RKO (cell line): Measurements from ENCODE around the gene CCSER1.
A peak's percentile ranks its signal among the peaks of the same experiment; 100 is the strongest.
"Not testable (repeated sequence)": the region's sequence is repeated elsewhere in the genome, so short reads cannot be mapped to it uniquely, and the experiment has no call there.

Experiments used
- DNase-seq: peaks from one replicate; pipeline ENCODE4 v3.0.0-alpha.2; 2016; ENCODE audit warnings: low spot score

CCSER1 gene

DNA sequence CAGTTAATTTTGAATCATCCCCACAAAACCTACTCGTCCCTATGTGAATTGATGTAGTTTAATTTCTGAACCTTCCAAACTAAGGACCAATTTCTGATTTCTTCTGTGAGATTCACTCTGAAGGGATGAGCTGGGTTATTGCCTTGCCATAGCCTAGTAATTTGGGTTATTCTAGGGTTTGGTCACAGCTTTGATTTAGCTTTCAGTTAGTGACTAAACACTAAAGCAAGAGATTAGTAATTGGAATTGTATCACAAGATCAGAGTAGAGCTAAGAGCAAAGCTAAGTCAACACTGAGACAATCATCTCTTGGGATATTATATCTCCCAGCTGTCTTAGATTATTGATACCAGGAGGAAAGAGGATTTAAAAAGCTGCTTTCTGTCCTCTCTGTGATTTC lies 588.0 kb downstream of the CCSER1 start:
- DNase-seq = no peak

DNA sequence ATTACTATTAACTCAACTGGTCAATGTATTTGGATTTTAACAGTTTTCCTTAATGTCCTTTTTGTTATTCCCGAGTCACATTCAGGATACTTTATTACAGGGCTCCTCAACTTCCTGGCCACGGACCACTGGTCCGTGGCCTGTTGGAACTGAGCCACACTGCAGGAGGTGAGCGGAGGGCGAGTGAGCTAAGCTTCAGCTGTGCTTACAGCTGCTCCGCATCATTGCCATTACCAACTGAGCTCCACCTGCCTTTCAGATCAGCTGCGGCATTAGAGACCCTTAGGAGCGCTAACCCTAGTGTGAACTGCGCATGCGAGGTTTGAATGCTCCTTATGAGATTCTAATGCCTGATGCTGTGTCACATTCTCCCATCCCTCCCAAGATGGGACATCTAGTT lies 591.7 kb downstream of the CCSER1 start:
- no peak for DNase-seq

DNA sequence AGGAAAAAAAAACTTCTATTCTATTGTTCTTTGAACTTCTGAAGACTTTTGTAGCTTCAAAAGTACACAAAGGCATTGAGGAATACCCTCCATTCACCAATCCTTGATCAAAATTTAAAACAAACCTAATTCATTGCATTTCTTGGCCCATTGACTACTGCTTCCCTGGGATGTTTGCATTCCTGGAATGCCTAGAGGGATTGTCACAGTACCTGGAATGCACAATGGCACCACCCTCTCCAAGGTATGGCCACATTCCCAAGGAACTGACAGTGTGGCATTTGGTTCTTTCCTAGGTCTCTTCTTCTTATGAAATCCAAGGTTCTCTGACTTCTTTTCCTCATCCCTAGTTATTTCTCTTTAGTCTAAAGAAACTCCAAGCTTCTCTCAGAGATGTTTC lies 600.7 kb downstream of the CCSER1 start:
- DNase-seq = no peak

DNA sequence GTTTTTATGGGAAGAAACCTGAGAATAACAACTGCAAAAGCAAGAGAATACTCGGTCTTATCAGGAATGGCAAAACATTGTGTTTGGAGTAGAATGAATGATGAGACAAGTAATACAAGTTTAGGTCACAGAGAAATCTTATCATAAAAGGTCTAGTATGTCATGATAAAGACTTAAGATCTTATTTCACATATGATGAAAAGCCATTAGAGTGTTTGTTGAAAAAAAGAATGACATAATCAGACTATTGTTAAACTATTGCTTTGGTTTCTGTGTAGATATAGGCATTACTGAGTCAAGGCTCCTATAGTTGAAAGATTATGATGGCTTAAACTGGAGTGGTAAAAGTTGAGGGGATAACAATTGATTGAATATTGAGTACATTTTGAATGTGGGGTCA lies 603.6 kb downstream of the CCSER1 start:
- DNase-seq = no peak

DNA sequence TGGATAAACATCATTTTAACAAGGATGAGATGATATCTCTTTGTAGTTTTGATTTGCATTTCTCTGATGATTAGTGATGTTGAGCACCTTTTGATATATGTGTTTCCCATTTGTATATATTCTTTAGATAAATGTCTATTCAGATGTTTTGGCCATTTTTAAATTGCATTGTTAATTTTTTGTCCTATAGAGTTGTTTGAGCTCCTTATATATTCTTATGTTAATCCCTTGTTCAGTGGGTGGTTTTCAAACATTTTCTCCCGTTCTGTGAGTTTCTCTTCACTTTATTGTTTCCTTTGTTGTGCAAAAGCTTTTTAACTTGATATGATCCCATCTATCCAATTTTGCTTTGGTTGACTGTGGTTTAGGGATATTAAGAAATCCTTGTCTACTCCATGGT lies 606.0 kb downstream of the CCSER1 start:
- no peak for DNase-seq

DNA sequence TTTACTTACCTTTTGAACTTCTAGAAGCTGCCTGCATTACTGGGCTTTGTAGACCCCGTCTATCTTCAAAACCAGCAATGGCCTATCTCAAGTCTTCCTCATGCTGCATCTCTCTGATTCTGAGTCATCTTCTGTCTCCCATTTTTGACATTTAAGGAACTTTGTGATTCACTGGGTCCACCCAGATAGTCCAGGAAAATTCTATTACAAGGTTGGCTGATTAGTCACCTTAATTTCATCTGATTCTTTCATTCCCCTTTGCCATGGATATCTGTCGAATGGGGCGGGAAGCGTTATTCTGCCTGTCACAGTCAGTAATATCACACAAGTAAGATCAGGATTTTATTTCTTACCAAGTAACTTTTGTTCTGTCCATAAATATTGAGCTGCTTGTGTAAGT lies 618.0 kb downstream of the CCSER1 start:
- peak; percentile 7 for DNase-seq

DNA sequence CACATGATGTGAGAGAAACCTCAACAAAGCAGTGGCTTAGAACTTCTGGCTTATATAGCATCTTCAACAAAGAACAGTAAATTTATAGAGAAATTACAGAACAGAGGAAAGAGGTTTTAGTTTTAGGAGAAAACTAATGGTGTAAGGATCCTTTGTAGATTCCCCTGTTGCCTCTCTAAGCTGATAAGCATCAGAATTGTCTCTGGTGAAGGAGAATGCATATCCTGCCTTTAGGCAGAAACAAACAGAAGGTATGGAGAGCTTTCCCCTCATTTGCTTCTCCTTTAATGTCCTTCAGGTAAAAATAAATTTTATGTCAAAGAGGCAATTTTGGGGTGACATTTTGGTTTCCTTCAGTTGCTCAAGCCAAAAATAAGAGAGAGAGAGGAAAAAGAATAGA lies 625.9 kb downstream of the CCSER1 start:
- no peak for DNase-seq

DNA sequence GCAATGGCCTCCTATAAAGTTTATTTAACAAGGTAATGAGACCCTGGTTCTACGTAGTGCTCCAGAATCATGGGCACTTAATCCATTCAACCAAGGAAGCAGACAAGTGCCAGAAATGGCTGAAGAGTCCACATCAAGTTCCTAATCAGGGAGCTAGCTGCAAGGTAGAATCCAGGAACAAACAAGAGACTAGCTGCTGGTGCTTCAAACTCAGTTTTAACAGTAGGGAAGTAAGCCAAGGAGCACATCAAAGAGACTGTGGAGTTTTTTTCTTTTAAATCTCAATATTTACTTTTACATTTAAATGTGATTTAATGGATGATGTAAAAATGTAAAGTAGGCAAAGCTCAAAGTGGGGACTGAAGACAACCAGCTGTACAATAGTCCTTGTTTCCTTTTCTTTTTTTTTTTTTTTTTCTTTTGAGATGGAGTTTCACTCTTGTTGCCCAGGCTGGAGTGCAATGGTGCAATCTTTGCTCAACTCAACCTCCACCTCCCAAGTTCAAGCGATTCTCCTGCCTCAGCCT lies 630.4 kb downstream of the CCSER1 start:
- DNase-seq = no peak

DNA sequence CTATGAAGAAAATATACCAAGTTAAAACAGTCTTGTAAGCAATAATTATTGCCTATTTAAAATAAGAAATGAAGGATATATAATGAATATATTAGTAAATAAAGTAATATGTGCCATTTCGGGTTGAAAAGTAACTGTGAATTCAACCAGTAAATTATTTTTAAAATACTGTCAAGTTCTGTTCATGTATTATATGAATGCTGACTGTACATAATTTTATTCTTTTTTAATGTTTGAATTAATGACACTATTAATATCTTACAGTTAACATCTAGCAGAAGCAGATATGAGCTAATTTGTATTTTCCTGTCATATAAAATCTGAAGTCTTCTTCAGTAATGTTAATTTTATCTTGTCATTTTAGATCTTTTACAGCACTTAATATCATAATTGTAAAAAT lies 632.9 kb downstream of the CCSER1 start:
- DNase-seq = no peak

DNA sequence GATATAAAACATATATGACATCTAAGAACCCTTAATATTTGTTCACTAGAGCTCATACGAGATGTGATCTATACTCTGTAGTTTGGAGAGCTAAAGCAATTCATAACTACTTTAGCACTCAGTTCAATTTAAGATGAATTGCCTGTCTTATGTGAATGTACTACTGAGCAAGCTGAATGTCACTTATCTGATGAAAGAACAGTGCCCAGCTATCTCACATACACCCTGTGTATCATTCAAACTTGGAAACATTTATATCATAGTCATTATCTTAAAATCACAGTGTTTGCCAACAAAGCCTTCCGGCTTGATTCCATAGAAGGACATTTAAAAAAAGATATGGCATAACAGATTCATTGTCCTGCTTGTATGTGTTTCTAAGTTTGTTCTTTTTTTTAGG lies 639.6 kb downstream of the CCSER1 start:
- no peak for DNase-seq

DNA sequence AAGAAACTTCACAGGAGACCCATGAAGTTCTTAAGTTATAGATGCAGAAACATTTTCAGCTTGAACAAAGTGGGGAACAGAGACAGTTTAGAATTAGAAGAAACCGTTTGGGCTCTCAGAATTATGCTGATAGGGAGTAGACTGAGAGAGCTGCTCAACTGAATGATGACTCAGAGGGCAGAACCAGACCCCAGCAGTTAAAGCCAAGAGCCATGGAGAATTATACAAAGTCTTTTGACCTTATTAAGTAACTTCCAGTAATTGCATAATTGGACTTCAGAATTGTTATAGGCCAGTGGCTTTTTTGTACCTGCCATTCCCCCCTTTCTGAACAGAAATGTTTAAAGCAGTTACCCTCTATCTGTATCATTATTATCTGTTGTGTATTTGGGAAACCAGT lies 642.1 kb downstream of the CCSER1 start:
- DNase-seq = no peak

DNA sequence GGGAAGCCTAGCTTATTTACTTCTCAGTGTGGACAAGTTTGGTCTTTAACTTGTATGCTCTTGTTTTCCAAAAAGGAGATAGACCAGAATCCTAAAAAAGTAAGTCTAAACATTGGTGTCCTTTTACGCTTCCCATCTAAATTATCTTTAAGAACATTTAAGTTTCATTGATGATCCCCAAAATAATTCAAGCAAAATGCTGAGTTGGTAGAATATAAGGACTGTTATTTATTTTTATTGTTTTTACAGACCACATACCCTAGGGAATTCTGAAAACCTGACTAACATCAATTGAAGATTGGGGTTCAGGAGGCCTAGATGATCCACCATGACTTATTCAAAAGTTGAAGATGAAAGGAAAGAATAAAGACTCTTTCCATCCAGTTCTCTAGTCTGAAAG lies 653.0 kb downstream of the CCSER1 start:
- no peak for DNase-seq

DNA sequence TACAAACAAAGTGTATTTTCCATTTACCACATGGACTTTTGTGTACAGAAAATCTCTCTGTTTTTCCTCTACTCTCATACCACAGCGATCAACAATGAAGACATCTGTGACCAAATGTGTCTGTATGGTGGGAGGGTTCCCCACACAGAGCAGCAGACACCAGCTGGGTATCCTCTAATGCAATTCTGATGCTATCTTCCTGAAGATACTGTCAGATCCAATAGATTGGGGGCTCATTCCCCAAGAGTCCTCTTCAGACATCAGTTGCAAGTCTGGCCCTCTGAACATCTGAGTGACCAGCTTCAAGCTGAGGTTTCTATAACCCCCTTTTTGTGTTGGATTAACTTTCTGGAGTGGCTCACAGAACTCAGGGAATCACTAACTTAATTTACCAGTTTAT lies 659.4 kb downstream of the CCSER1 start:
- no peak for DNase-seq

DNA sequence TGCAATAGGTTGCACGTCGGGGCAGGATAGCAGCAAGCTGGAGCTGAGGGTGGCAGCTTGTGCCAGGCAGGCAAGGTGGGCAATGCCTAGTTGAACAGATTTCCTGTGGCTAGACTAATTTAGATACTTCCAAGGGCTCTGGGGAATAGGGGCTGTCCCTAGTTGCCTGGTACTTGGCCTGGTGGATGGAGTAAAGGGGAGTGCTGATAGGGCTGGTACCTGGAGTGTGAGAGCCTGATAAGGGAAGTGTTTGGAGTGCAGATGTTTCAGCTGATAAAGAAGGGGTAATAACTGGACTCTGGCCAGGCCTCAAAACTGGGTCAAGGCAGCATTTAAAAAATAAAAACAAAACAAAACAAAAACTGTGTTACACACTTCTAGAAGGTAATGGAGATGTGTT lies 665.5 kb downstream of the CCSER1 start:
- no peak for DNase-seq

DNA sequence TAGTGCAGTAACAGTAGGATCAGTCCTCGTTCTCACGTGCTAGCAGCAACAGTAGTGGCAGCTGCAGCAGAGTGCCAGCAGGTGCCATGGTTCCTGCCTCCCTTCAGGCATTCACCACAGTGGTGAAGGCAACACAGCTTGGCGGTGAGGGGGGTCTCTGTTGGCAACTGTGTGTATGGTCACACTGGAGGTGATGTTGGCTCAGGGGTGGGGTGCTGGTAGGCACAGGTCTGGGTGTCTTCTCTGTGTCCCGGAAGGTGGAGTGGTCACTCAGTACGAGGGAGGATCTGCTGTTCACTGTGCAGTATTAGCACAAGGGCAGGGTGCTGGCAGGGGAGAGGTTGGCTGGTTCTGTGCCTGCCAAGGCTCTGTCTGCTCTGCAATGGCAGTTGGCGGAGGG lies 671.8 kb downstream of the CCSER1 start:
- no peak for DNase-seq

DNA sequence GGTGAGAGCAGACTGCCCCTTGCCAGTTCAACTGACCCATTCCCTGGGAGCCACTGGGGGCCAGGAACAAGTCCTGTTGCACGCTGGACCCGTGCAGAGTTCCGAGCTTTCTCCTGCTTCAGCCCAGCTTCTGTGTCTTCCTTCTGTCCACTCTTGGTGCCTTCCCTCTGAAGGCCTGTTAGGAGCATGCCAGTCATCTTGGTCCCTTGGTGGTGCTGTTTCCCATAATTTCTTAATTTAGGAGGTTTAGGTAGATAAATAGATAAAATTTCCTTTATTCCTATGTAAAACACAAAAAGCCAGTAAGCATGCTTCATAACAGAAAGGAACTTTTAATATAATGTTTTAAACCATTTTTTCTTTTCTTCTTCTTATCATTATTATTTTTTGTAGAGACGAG lies 672.7 kb downstream of the CCSER1 start:
- DNase-seq = no peak

DNA sequence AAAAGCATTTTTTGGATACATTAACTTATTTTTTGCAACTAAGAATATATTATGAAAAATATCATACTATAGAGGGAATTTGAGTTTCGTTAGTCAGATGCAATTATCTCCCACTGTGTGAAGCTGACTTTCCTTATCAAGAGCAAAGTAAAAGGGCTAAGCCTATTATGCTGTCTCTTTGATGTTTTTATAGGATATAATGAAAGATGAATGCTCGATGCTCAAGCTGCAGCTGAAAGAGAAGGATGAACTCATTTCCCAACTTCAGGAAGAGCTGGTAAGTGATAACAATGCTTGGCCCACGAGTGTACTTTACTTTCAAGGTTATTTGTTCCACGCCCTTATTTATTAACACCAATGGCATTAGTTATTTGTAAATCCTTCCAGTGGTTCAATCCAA lies 688.4 kb downstream of the CCSER1 start:
- DNase-seq = no peak

DNA sequence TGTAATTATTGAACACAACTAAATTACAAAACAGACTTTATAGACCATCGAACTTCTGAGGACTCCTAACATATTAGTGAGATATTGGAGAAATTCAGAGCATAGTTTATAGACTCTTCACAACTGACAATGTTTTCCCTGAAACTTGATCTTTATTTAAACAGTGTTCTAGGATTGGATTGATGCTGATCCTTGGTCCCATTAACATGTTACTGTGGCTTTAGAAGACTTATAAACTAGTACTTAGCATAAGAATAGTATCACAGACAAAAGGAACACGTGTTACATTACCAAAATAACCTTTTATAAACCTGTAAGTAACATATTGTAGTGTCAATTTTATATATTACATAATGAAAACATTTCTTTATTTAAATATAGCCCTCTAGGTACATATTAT lies 689.6 kb downstream of the CCSER1 start:
- no peak for DNase-seq

DNA sequence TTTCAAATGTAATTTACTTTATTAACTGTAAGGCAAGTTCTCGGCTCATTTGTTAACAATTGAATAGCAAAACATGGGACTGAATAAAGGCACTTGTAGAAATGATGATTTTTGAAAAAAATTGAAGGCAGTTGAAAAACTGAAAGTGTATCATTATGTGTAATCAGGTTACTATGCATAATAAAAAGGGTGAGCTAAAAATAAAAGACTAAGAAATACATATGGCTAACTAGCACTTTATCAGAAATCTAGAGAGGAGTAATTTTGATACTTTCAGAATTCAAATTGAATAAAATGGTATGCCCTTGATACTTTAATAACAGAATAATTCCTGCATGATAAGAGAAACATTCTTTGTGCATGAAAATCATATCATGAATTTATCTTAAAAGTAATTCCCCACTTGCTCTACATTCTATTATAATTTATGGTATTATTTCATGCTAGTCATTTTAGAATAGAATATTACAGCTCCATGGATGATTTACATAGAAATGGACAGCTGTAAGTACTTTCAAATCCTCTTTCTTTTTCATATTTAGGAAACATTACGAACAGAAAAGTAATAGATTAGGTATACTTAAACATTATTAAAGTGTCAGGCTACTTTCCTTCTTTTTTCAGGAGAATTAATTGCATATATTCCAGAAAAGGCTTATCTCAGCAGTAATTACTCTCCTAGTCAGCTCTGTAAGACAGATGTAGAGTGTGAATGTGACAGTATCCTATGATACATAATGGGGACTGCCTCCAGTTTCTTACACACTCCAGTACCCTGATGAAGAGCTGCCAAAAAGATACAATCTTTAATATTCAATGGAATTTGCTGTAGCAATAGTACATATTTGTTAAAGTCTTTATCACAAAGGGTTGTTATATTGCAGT lies 697.3 kb downstream of the CCSER1 start:
- no peak for DNase-seq

DNA sequence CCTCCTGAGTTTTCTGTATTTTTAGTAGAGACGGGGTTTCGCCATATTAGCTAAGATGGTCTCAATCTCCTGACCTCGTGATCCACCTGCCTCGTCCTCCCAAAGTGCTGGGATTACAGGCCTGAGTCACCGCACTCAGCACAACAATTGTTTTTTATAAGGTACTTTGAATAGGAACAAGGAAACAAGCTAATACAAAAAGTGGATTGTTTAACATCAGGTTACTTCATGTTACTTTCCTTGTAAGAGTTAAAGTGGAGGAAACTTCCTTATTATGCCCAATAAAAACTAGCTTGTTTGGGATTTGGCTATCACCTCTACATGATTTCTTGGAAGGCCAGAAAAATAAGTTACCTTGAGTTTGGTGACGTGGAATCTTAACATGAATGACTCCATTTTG lies 698.7 kb downstream of the CCSER1 start:
- DNase-seq = no peak

DNA sequence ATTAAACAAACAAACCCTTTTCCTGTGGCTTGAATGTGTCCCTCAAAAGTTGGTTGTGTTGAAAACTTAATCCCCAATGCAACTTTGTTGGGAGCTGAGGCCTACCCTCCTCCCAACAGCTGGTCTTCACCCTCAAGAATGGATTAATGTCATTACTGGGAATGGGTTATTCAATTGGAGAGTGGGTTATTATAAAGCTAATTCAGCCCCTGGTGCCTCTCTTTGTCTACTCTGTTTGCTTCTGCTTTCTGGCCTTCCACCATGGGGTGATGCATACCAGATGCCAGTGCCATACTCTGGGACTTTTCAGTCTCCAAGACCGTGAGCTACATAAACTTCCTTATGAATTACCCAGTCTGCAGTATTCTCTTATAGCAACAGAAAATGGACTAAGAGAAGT lies 706.5 kb downstream of the CCSER1 start:
- DNase-seq = no peak

DNA sequence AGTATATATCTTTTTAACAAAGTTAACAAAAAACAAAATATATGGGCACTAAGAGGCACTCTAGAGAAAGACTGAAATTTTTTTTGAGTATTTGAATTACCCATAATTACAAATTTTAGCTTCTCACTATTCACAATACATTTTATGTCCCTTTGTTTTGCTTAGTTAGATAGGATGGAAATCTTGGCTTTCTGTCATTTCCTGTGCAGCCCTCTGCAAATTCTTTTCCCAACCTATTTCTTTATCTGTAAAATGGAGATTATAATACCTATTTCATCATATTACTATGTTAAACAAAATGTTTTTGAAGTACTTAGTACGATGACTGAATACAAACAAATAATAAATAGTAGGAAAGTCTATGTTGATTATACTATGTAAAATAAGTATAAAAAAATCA lies 710.0 kb downstream of the CCSER1 start:
- DNase-seq = no peak

DNA sequence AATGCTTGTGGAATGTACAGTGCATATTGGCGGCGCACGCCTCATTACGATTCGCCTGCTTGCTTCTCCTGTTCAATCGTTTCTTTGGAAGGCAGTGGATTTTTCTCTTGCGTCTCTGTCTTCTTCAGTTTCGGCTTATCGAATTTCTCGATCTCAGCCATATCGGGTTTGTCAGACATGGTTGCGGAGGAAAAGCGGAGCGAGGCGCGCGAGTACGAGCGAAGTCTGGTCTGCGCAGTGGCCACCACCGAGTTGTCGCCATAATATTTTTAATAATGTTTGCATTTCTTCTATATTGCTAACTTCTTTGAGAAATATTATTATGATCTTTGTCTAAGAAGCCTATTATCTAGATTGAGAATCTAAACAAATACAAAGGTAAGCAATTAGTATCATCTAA lies 711.7 kb downstream of the CCSER1 start:
- DNase-seq = not testable (repeated sequence)

DNA sequence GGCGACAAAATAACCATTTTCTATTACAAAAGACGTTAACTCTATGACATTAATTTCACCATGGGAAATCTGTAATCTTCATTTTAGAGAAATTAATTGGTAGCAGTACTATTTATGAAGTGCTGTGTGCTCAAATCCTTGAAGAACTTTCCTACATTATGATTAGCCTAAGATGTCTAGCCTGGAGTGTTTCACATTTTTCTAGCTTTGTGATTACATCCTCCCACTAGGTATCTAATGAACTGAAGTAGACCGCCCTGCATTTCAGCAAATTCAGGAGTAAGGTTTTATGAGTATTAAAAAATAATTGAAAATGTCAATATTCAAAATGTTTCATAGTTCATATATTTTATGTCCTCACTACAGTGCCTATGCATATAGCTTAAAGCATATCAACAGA lies 713.1 kb downstream of the CCSER1 start:
- DNase-seq = no peak
